Activated T-cell treated with anti-CD3 and anti-CD28 coated beads, Interleukin-2, amount 50 U/mL, for 4 hours (primary cell): ENCODE data around the gene TRIM65. TPM values are rescaled to one million over a fixed set of nuclear protein-coding genes. Genes with fewer than 3 reads are reported as not detected.
A peak's percentile ranks its signal among the peaks of the same experiment; 100 is the strongest.
"Not testable (repeated sequence)": the region's sequence is repeated elsewhere in the genome, so short reads cannot be mapped to it uniquely, and the experiment has no call there.

Source experiments
- ATAC-seq, 2 donors: fragments of 200-7000 bp; cut with Tn5 transposase; one replicate each; pipeline ENCODE4 v1.10.0; 2021
- DNase-seq: peaks from one replicate; pipeline ENCODE4 v3.0.0-alpha.2; 2020
- H3K27me3 Mint-ChIP-seq: one replicate; pipeline ENCODE4 v1.8.0; 2021; ENCODE audit warnings: low read depth, mixed read lengths
- H3K36me3 Mint-ChIP-seq: one replicate; pipeline ENCODE4 v1.8.0; 2022; ENCODE audit warnings: mixed read lengths; ENCODE audit not compliant: insufficient read depth
- H3K4me1 Mint-ChIP-seq: one replicate; pipeline ENCODE4 v1.8.0; 2021; ENCODE audit warnings: low read depth, mixed read lengths
- H3K4me3 Mint-ChIP-seq: one replicate; pipeline ENCODE4 v1.8.0; 2021; ENCODE audit warnings: mild to moderate bottlenecking, moderate library complexity, mixed read lengths
- H3K9me3 Mint-ChIP-seq: one replicate; pipeline ENCODE4 v1.8.0; 2021; ENCODE audit warnings: mixed read lengths
- total RNA-seq, 3 donors: library from RNA; stranded (reverse); gene quantifications; one replicate each; pipeline ENCODE4 v1.2.1, GENCODE V29; 2021

The TRIM65 gene
- total RNA-seq, 3 donors from 2014 or later = 35.3 to 46.9 (median 43.7) TPM

GRCh38 chr17:75895370-75896155 lies 1.2 kb downstream of the TRIM65 start:
- H3K9me3 Mint-ChIP-seq = no peaks in the 10 kb centered on the region
- H3K4me3 Mint-ChIP-seq = peak overlapping the region; percentile 88
- peaks cover 25% of the 10 kb centered on the region for H3K4me1 Mint-ChIP-seq
- H3K27me3 Mint-ChIP-seq = no peaks in the 10 kb centered on the region
- no peak for ATAC-seq
- DNase-seq = no peak
- H3K36me3 Mint-ChIP-seq = peaks cover 13% of the 10 kb centered on the region

- H3K27me3 Mint-ChIP-seq = no peaks in the 10 kb centered on the region
- DNase-seq (no peak), ATAC-seq (no peak)
- peak overlapping the region; percentile 60 for H3K4me3 Mint-ChIP-seq
- no peaks in the 10 kb centered on the region for H3K9me3 Mint-ChIP-seq
- H3K36me3 Mint-ChIP-seq = peaks cover 13% of the 10 kb centered on the region
- peaks cover 28% of the 10 kb centered on the region for H3K4me1 Mint-ChIP-seq
These were observed 2.6 kb downstream of the TRIM65 start for GRCh38 chr17:75894049-75894733.

DNA sequence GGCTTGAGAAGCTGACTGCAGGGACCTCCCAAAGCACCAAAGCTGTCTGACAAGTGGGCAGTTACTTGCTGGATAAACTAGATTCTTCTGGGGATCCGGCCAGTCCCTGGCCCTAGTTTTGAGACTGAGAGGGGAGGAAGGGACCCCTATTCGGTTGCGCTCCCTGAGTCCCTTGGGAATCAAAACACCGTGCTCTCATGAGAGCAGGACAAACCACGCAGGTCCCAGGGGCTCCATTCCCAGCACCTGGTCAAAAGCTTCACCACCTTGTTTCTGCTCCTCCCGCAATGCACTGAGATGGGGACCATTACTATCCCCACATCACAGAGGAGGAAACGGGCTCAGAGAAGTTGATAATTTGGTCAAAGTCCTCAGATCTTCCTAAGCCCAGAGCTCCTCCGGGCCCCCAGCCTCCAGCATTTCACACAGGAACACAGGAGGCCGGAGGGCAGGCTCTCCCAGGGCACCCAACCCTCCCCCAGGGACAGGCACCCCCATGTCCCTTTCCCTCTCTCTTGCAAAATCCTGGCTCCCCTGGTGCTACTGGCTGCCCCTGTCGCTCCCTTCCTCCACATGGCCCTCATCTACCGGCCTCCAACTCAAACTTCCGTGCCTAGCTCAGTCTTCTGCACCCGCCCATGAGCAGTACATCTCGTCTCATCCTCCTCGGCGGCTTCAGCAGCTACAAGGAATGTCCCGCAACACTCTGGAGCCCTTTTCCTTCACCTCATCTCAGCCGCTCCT lies 3.3 kb downstream of the TRIM65 start:
- Mint-ChIP-seq H3K4me1 (peaks cover 28% of the 10 kb centered on the region), H3K9me3 (no peaks in the 10 kb centered on the region), H3K4me3 (peak overlapping the region; percentile 60), H3K36me3 (peaks cover 9% of the 10 kb centered on the region), H3K27me3 (no peaks in the 10 kb centered on the region)
- ATAC-seq (no peak), DNase-seq (no peak)

DNA sequence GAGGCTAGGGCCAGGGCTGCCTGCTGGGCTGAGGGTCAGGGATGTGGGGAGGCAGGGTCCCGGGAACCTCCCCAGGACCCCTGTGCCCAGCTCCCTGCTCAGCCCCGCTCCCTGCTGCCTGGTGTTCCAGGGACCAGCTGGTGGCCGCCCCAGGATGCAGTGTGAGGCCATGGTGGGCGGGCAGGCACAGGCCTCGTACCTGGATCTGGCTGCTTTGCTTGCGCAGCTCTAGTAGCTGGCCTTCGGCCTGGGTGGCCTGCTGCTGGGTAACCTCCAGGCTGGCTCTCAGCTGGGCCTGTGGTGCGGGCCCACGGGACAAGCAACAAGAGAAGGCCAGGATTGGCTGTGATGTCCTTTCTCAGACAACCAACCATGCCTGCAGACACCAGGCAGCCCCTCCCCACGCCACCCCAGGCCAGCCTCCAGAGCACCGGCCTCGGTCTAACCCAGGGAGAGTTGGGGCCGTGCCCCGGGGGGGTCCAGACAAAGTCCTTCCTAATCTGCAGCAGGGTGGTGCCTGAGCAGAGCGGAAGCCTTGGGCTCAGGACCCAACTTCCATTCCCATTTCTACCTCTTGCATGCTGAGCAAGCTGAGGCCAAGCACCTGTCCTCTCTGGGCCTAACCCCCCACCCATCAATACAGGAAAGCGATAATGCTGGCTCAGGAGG lies 4.1 kb downstream of the TRIM65 start:
- Mint-ChIP-seq H3K27me3 (no peaks in the 10 kb centered on the region), H3K9me3 (no peaks in the 10 kb centered on the region)

DNA sequence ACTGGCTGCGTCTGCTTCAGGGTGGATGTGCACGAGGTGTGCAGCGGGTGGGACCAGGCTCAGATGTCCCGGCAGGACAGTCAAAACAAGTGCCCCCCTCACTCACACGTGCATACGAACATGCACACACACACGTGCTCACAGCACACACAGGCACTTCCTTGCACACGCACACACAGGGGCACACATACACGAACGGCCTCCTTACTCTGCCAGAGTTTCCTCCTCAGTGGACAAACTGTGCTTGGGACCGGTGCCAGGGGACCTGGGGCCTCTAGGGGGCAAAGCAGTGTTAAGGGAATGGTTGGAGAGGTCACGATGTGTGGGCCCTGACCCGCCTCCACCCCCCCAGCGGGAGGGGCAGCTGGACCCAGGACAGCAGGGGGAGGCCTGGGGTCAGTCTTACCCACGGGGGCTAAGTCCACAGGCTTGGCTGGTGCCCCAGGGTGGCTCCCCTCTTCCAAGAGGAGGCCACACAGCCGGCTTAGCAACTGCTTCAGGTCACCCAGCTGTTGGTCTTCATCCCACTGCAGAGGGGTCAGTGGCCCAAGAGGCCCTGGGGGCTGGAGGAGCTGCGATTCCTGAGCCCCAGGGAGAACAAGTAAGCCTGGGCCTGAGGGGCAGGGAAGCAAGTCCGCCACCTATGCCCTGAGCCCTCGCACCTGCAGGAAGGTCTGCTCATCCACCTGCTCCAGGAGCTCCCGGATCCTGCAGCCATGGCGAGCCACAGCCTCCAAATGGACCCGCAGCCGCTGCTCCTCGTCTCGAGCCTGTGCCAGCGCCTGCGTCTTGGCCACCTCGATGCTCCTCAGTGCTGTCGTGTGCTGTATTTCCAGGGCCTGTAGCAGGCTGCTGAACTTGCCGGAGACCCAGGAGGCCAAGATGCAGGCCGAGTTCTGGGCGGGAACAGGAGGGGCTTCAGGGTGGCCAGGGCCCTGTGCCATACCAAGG lies 4.9 kb downstream of the TRIM65 start:
- Mint-ChIP-seq H3K4me1 (peaks cover 21% of the 10 kb centered on the region), H3K4me3 (no peak overlapping the region), H3K27me3 (no peaks in the 10 kb centered on the region), H3K36me3 (peaks cover 5% of the 10 kb centered on the region), H3K9me3 (no peaks in the 10 kb centered on the region)
- ATAC-seq (no peak), DNase-seq (no peak)

More for the DNA sequence above, 4.1 kb downstream of the TRIM65 start:
- no peak for DNase-seq
- no peak for ATAC-seq
- Mint-ChIP-seq H3K36me3 (peaks cover 9% of the 10 kb centered on the region), H3K4me1 (peaks cover 26% of the 10 kb centered on the region), H3K4me3 (no peak overlapping the region)

DNA sequence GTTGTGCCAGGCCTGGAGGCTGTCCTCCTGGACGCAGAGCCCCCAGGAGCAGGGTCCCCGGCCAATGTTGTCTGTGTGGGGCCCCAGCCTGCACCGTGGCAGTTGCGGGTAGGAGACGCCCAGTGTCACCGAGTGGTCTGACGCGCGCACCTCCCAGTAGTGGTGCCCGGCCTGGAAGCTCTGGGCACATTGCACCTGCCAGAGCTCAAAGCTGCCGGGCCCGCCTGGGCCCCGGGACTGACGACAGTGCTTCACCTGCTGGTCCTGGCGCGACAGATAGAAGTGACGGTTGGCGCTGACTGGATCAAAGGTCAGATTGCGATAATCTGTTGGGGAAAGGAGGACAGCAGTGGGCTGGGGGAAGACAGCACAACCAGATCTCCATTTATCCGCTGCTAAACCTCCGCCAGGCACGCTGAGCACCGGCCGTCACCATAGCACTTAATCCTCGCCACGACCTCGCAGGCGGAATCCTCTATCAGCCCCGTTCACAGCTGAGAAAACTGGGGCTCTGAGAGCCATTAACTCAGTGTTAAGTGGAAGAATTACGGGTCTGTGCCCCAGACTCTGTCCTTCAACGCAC lies 5.6 kb downstream of the TRIM65 start:
- Mint-ChIP-seq H3K4me1 (peaks cover 21% of the 10 kb centered on the region), H3K4me3 (no peak overlapping the region), H3K36me3 (peaks cover 5% of the 10 kb centered on the region), H3K9me3 (no peaks in the 10 kb centered on the region), H3K27me3 (no peaks in the 10 kb centered on the region)
- DNase-seq (no peak), ATAC-seq (no peak)

- peaks cover 5% of the 10 kb centered on the region for H3K36me3 Mint-ChIP-seq
- H3K4me3 Mint-ChIP-seq = no peak overlapping the region
- H3K9me3 Mint-ChIP-seq = no peaks in the 10 kb centered on the region
- DNase-seq (no peak), ATAC-seq (peak; percentile 58 to 69)
- no peaks in the 10 kb centered on the region for H3K27me3 Mint-ChIP-seq
- peaks cover 11% of the 10 kb centered on the region for H3K4me1 Mint-ChIP-seq
These were observed 7.3 kb downstream of the TRIM65 start for GRCh38 chr17:75889454-75889853.

GRCh38 chr17:75888484-75888883 lies 8.3 kb downstream of the TRIM65 start:
- Mint-ChIP-seq H3K36me3 (peaks cover 5% of the 10 kb centered on the region), H3K27me3 (no peaks in the 10 kb centered on the region), H3K9me3 (no peaks in the 10 kb centered on the region), H3K4me3 (no peak overlapping the region), H3K4me1 (peaks cover 3% of the 10 kb centered on the region)
- ATAC-seq (no peak), DNase-seq (no peak)

- ATAC-seq, H3K9me3 Mint-ChIP-seq, H3K27me3 Mint-ChIP-seq, H3K36me3 Mint-ChIP-seq, H3K4me3 Mint-ChIP-seq, DNase-seq, H3K4me1 Mint-ChIP-seq: not testable (repeated sequence)
These were observed 10.9 kb downstream of the TRIM65 start for GRCh38 chr17:75885860-75886259.

GRCh38 chr17:75885431-75885830 lies 11.3 kb downstream of the TRIM65 start:
- H3K9me3 Mint-ChIP-seq = no peaks in the 10 kb centered on the region
- no peak overlapping the region for H3K4me3 Mint-ChIP-seq
- H3K27me3 Mint-ChIP-seq = no peaks in the 10 kb centered on the region
- DNase-seq (no peak), ATAC-seq (no peak)
- peaks cover 3% of the 10 kb centered on the region for H3K36me3 Mint-ChIP-seq
- H3K4me1 Mint-ChIP-seq = peaks cover 5% of the 10 kb centered on the region

- Mint-ChIP-seq H3K27me3 (peaks cover 1% of the 10 kb centered on the region), H3K9me3 (no peaks in the 10 kb centered on the region), H3K36me3 (no peaks in the 10 kb centered on the region), H3K4me1 (peaks cover 14% of the 10 kb centered on the region), H3K4me3 (no peak overlapping the region)
- ATAC-seq = no peak
- DNase-seq = no peak
These were observed 14.9 kb downstream of the TRIM65 start for GRCh38 chr17:75881678-75882454.

DNA sequence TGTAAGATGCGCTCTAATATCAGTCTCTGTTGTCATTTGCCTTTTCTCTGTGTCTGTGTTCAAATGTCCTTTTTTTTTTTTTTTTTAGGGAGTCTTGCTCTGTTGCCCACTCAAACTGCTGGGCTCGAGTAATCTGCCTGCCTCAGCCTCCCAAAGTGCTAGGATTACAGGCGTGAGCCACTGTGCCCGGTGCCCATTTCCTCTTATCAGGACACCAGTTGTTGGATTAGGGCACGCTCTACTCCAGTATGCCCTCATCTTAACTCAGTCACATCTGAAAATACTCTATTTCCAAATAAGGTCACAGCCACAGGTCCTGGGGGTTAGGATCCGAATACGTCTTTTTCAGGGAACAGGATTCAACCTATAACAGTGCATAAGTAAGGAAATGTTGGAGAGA lies 16.5 kb downstream of the TRIM65 start:
- no peak for ATAC-seq
- Mint-ChIP-seq H3K9me3 (no peaks in the 10 kb centered on the region), H3K27me3 (peaks cover 1% of the 10 kb centered on the region), H3K4me3 (no peak overlapping the region), H3K4me1 (peaks cover 28% of the 10 kb centered on the region), H3K36me3 (no peaks in the 10 kb centered on the region)
- DNase-seq = no peak
